K562 (cell line): ENCODE measurements around the gene FIZ1. TPM values are rescaled to one million over a fixed set of nuclear protein-coding genes. Genes with fewer than 3 reads are reported as not detected.
A peak's percentile ranks its signal among the peaks of the same experiment; 100 is the strongest.

ENCODE experiments used
- FOSL1 ChIP-seq: fragments of 200-800 bp; sonication (Bioruptor generic); conservative IDR thresholded peaks from 2 replicates; pipeline ENCODE4 v1.6.1; 2016; ENCODE audit warnings: missing genetic modification characterization, missing compliant biosample characterization
- FOXJ2 ChIP-seq: fragments of 200-800 bp; sonication (Bioruptor generic); IDR thresholded peaks from 2 replicates; pipeline ENCODE4 v1.6.1; 2016; ENCODE audit warnings: missing genetic modification characterization, missing compliant biosample characterization
- HMG20A ChIP-seq: fragments of 450-650 bp; formaldehyde crosslinking; conservative IDR thresholded peaks from 2 replicates; pipeline ENCODE4 v1.4.0; 2020; ENCODE audit warnings: mild to moderate bottlenecking, mixed read lengths
- HMG20B ChIP-seq: fragments of 250-450 bp; sonication (Bioruptor Pico); IDR thresholded peaks from 2 replicates; pipeline ENCODE4 v1.5.0; 2021; ENCODE audit warnings: mild to moderate bottlenecking
- HSF4 ChIP-seq: fragments of 250-450 bp; sonication (Bioruptor Pico); IDR thresholded peaks from 2 replicates; pipeline ENCODE4 v2.1.2; 2022; ENCODE audit warnings: mild to moderate bottlenecking, moderate library complexity, borderline replicate concordance
- MEF2A ChIP-seq: IDR thresholded peaks from 2 replicates; pipeline ENCODE4 v1.6.1; 2011; ENCODE audit warnings: low read depth, mild to moderate bottlenecking, low read length, moderate library complexity; ENCODE audit not compliant: control insufficient read depth
- NFIX ChIP-seq: fragments of 250-450 bp; sonication (Bioruptor Pico); IDR thresholded peaks from 2 replicates; pipeline ENCODE4 v1.4.0; 2020; ENCODE audit warnings: low read depth, mild to moderate bottlenecking, moderate library complexity
- PCBP1 ChIP-seq: fragments of 200-400 bp; formaldehyde crosslinking; IDR thresholded peaks from 2 replicates; pipeline ENCODE4 v1.6.1; 2018; ENCODE audit warnings: mild to moderate bottlenecking, low read depth, low read length; ENCODE audit not compliant: poor library complexity, severe bottlenecking
- PTTG1 ChIP-seq: fragments of 450-650 bp; IDR thresholded peaks from 2 replicates; pipeline ENCODE4 v1.6.1; 2016; ENCODE audit warnings: low read depth, mild to moderate bottlenecking, missing genetic modification characterization, missing compliant biosample characterization
- RB1 ChIP-seq: fragments of 450-650 bp; IDR thresholded peaks from 2 replicates; pipeline ENCODE4 v1.6.1; 2017; ENCODE audit warnings: low read depth, mild to moderate bottlenecking
- RNF2 ChIP-seq: sonication (generic); IDR thresholded peaks from 2 replicates; pipeline ENCODE4 v1.6.1; 2016
- SRF ChIP-seq, 2 experiments: fragments of 250-450, 450-650 bp in 1 of 2; sonication (Bioruptor Pico) in 1 of 2; sonication (generic) in 1 of 2; formaldehyde crosslinking; IDR thresholded peaks; 2 replicates each; pipeline versions ENCODE4 v1.5.0 to v1.5.1; 2020 to 2022; ENCODE audit warnings: mild to moderate bottlenecking in 1 of 2, missing genetic modification reagents in 1 of 2
- THRB ChIP-seq: fragments of 450-650 bp; formaldehyde crosslinking; conservative IDR thresholded peaks from 2 replicates; pipeline ENCODE4 v1.4.0; 2022; ENCODE audit warnings: mild to moderate bottlenecking, missing genetic modification characterization
- ZEB2 ChIP-seq: fragments of 450-650 bp; IDR thresholded peaks from 2 replicates; pipeline ENCODE4 v1.6.1; 2016
- ZNF239 ChIP-seq: fragments of 250-450 bp; sonication (Bioruptor Pico); IDR thresholded peaks from 2 replicates; pipeline ENCODE4 v1.4.0; 2020; ENCODE audit warnings: mild to moderate bottlenecking
- ZNF354B ChIP-seq: fragments of 250-450 bp; sonication (Bioruptor Pico); IDR thresholded peaks from 2 replicates; pipeline ENCODE4 v1.4.0; 2020
- ZNF384 ChIP-seq: IDR thresholded peaks from 2 replicates; pipeline ENCODE4 v1.6.1; 2012; ENCODE audit warnings: low read depth, low read length, improper control_type of control experiment
- ZNF431 ChIP-seq: sonication (generic); formaldehyde crosslinking; IDR thresholded peaks from 2 replicates; pipeline ENCODE4 v1.8.0; 2022; ENCODE audit warnings: mild to moderate bottlenecking, missing genetic modification reagents
- ZNF785 ChIP-seq: fragments of 250-450 bp; sonication (Bioruptor Pico); IDR thresholded peaks from 2 replicates; pipeline ENCODE4 v1.4.0; 2020; ENCODE audit warnings: mild to moderate bottlenecking
- polyA plus RNA-seq, 8 experiments: library from polyadenylated mRNA; depleted of rRNA in 4 of 8; stranded (reverse) in 5 of 8; unstranded in 3 of 8; fragments of >200 nt; fragmentation: Nextera tagmentation in 2 of 8; fragmentation: Illumina TruSeq in 1 of 8; extraction: Ambion mirVana in 2 of 8; extraction: Trizol in 1 of 8; gene quantifications; 2 replicates each; pipeline versions ENCODE4 v1.2.1 to v1.2.3, GENCODE V29; 2011 to 2014; ENCODE audit warnings: inconsistent platforms in 1 of 8, missing spikeins in 1 of 8
- total RNA-seq, 7 experiments: library from RNA; depleted of rRNA in 6 of 7; stranded (reverse); fragments of >200 nt in 6 of 7; fragmentation: Illumina TruSeq in 2 of 7; extraction: Trizol in 2 of 7; gene quantifications; 2 replicates each; pipeline versions ENCODE4 v1.2.1 to v1.2.3, GENCODE V29; 2011 to 2021; ENCODE audit warnings: low replicate concordance in 1 of 7
- TF ChIP-seq, protein P1 (sequence below): fragments of 450-650 bp; formaldehyde crosslinking; IDR thresholded peaks from 2 replicates; pipeline ENCODE4 v1.4.0; 2020; ENCODE audit warnings: mild to moderate bottlenecking, moderate library complexity
- TF ChIP-seq, protein P2 (sequence below): fragments of 250-450 bp; sonication (Bioruptor Pico); IDR thresholded peaks from 2 replicates; pipeline ENCODE4 v1.5.0; 2022; ENCODE audit warnings: mild to moderate bottlenecking
- TF ChIP-seq, protein P3 (sequence below): fragments of 250-450 bp; sonication (Bioruptor Pico); IDR thresholded peaks from 2 replicates; pipeline ENCODE4 v1.5.0; 2021
- TF ChIP-seq, protein P4 (sequence below): fragments of 450-650 bp; IDR thresholded peaks from 2 replicates; pipeline ENCODE4 v1.6.1; 2016; ENCODE audit warnings: low read depth, mild to moderate bottlenecking, moderate library complexity

FIZ1 gene
- total and polyA plus RNA-seq, 9 of the 15 experiments (the other 6 are each of a cell fraction or from before 2014, with no cell fraction given): 0.79 to 17.5 (median 5.5) TPM

- TF ChIP-seq ZNF431 (no peak), PCBP1 (peak; percentile 43), SRF (CRISPR knock-in tag; IDR thresholded peaks at IDR 0.05) (no peak), ZNF354B (CRISPR knock-in tag) (no peak), MEF2A (no peak), ZNF384 (no peak; the same call in 1 of the 2 replicates), HSF4 (CRISPR knock-in tag) (no peak), ZNF785 (CRISPR knock-in tag) (no peak), NFIX (CRISPR knock-in tag) (no peak), RB1 (no peak), ZEB2 (no peak), FOSL1 (tag) (peak; percentile 77), RNF2 (no peak), HMG20A (CRISPR knock-in tag) (no peak), HMG20B (CRISPR knock-in tag) (no peak), PTTG1 (tag) (no peak), THRB (CRISPR knock-in tag) (no peak), ZNF239 (CRISPR knock-in tag) (no peak), FOXJ2 (tag) (no peak)
- TF ChIP-seq, protein P1, sequence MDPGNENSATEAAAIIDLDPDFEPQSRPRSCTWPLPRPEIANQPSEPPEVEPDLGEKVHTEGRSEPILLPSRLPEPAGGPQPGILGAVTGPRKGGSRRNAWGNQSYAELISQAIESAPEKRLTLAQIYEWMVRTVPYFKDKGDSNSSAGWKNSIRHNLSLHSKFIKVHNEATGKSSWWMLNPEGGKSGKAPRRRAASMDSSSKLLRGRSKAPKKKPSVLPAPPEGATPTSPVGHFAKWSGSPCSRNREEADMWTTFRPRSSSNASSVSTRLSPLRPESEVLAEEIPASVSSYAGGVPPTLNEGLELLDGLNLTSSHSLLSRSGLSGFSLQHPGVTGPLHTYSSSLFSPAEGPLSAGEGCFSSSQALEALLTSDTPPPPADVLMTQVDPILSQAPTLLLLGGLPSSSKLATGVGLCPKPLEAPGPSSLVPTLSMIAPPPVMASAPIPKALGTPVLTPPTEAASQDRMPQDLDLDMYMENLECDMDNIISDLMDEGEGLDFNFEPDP (CRISPR knock-in tag): no peak
- TF ChIP-seq, protein P2, sequence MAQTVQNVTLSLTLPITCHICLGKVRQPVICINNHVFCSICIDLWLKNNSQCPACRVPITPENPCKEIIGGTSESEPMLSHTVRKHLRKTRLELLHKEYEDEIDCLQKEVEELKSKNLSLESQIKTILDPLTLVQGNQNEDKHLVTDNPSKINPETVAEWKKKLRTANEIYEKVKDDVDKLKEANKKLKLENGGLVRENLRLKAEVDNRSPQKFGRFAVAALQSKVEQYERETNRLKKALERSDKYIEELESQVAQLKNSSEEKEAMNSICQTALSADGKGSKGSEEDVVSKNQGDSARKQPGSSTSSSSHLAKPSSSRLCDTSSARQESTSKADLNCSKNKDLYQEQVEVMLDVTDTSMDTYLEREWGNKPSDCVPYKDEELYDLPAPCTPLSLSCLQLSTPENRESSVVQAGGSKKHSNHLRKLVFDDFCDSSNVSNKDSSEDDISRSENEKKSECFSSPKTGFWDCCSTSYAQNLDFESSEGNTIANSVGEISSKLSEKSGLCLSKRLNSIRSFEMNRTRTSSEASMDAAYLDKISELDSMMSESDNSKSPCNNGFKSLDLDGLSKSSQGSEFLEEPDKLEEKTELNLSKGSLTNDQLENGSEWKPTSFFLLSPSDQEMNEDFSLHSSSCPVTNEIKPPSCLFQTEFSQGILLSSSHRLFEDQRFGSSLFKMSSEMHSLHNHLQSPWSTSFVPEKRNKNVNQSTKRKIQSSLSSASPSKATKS (CRISPR knock-in tag): no peak
- TF ChIP-seq, protein P3, sequence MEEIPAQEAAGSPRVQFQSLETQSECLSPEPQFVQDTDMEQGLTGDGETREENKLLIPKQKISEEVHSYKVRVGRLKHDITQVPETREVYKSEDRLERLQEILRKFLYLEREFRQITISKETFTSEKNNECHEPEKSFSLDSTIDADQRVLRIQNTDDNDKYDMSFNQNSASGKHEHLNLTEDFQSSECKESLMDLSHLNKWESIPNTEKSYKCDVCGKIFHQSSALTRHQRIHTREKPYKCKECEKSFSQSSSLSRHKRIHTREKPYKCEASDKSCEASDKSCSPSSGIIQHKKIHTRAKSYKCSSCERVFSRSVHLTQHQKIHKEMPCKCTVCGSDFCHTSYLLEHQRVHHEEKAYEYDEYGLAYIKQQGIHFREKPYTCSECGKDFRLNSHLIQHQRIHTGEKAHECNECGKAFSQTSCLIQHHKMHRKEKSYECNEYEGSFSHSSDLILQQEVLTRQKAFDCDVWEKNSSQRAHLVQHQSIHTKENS (CRISPR knock-in tag): no peak
- TF ChIP-seq, protein P4, sequence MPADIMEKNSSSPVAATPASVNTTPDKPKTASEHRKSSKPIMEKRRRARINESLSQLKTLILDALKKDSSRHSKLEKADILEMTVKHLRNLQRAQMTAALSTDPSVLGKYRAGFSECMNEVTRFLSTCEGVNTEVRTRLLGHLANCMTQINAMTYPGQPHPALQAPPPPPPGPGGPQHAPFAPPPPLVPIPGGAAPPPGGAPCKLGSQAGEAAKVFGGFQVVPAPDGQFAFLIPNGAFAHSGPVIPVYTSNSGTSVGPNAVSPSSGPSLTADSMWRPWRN: no peak
These were observed 49.6 kb downstream of the FIZ1 start (continued) for GRCh38 chr19:55549500-55550320.
